K562 (cell line): ENCODE results near the gene YBEY. TPM values are rescaled to one million over a fixed set of nuclear protein-coding genes. Genes with fewer than 3 reads are reported as not detected.

ENCODE experiments used
- ATAC-seq: fragments of 200-7000 bp; cut with Tn5 transposase; 3 replicates; pipeline ENCODE4 v1.9.1; 2020; ENCODE audit warnings: moderate library complexity
- BruUV-seq: library from RNA; stranded (reverse); fragments of 400-500 nt; replicated peaks from 2 replicates; lab custom pipeline; 2021; lab: Mats Ljungman, UMichigan
- CTCF ChIA-PET: fragments of 300-600 bp; formaldehyde crosslinking; extraction: SDS; loops from one replicate; lab custom pipeline; 2021; ENCODE audit warnings: low intra/inter-chr PET ratio; lab: Yijun Ruan, JAX
- POLR2A ChIA-PET: fragments of 300-600, 350-650 bp; sonication (Branson Sonifier 250); formaldehyde crosslinking; extraction: SDS; loops from one replicate; lab custom pipeline; 2021; ENCODE audit warnings: antibody characterized with exemption, inconsistent platforms; lab: Yijun Ruan, JAX
- DNase-seq, 4 experiments: peaks; one replicate each; pipeline versions ENCODE4 v3.0.0 to v3.0.0-alpha.2; 2011 to 2018; ENCODE audit warnings: low spot score in 3 of 4, mixed read lengths in 3 of 4; ENCODE audit errors: extremely low read depth in 1 of 4
- FAIRE-seq: peaks from 2 replicates; lab custom pipeline; 2011; peaks lifted over from hg19 to GRCh38; lab: Jason Lieb, UNC
- H2AFZ ChIP-seq: 2 replicates; pipeline ENCODE4 v1.6.0; 2011; ENCODE audit warnings: low read depth, low read length, control low read depth, inconsistent platforms
- H3K27ac ChIP-seq: fragments of 200-600 bp; 3 replicates; pipeline ENCODE4 v1.8.0; 2011; ENCODE audit warnings: low read depth, mild to moderate bottlenecking, control low read depth, inconsistent platforms, low read length, moderate library complexity, mixed read lengths; ENCODE audit errors: extremely low read depth
- H3K27me3 ChIP-seq, 2 experiments: fragments of 300-600 bp in 1 of 2; 2 replicates in 1 of 2; 3 replicates in 1 of 2; pipeline versions ENCODE4 v1.6.0 to v1.8.0; 2011; ENCODE audit warnings: inconsistent platforms in 2 of 2, low read length in 2 of 2, mild to moderate bottlenecking in 1 of 2, mixed read lengths in 1 of 2, moderate library complexity in 1 of 2; ENCODE audit not compliant: control insufficient read depth in 2 of 2, insufficient read depth in 2 of 2
- H3K36me3 ChIP-seq: fragments of 300-600 bp; 3 replicates; pipeline ENCODE4 v1.8.0; 2011; ENCODE audit warnings: mild to moderate bottlenecking, low read length, inconsistent platforms; ENCODE audit not compliant: control insufficient read depth, insufficient read depth
- H3K4me1 ChIP-seq, 2 experiments: fragments of 200-600 bp in 1 of 2; replicated peaks in 1 of 2; 2 replicates in 1 of 2; 3 replicates in 1 of 2; pipeline versions ENCODE4 v1.5.1 to v1.8.0; 2011; ENCODE audit warnings: inconsistent platforms in 2 of 2, low read length in 2 of 2, mild to moderate bottlenecking in 1 of 2, mixed read lengths in 1 of 2, moderate library complexity in 1 of 2; ENCODE audit not compliant: control insufficient read depth in 2 of 2, insufficient read depth in 2 of 2
- H3K4me2 ChIP-seq: 2 replicates; pipeline ENCODE4 v1.6.1; 2011; ENCODE audit warnings: low read length, control low read depth, inconsistent platforms, mixed read lengths; ENCODE audit not compliant: insufficient read depth
- H3K4me3 ChIP-seq: fragments of 200-600 bp; sonication (generic), shearing (Covaris generic); 2 replicates; pipeline ENCODE4 v1.5.1; 2016; ENCODE audit warnings: control low read depth, inconsistent platforms
- H3K79me2 ChIP-seq: fragments of 200-600 bp; 3 replicates; pipeline ENCODE4 v1.8.0; 2011; ENCODE audit warnings: low read length, inconsistent platforms; ENCODE audit not compliant: control insufficient read depth, insufficient read depth
- H3K9ac ChIP-seq, 2 experiments: 2 replicates each; pipeline versions ENCODE4 v1.6.0 to v1.6.1; 2011; ENCODE audit warnings: low read depth in 2 of 2, low read length in 2 of 2, control low read depth in 1 of 2, inconsistent platforms in 1 of 2, mild to moderate bottlenecking in 1 of 2, mixed read lengths in 1 of 2; ENCODE audit not compliant: insufficient read depth in 1 of 2
- H3K9me1 ChIP-seq: one replicate; pipeline ENCODE4 v1.6.0; 2011; ENCODE audit warnings: inconsistent platforms, mild to moderate bottlenecking, low read length, moderate library complexity; ENCODE audit not compliant: control insufficient read depth, insufficient read depth
- H3K9me3 ChIP-seq: replicated peaks from 2 replicates; pipeline ENCODE4 v1.5.1; 2011; ENCODE audit warnings: low read depth, low read length, inconsistent platforms; ENCODE audit not compliant: control insufficient read depth, insufficient read depth
- H4K20me1 ChIP-seq: replicated peaks from 2 replicates; pipeline ENCODE4 v1.6.1; 2011; ENCODE audit warnings: low read length, inconsistent platforms, mixed read lengths; ENCODE audit not compliant: control insufficient read depth, insufficient read depth
- CREB5 ChIP-seq: fragments of 250-450 bp; sonication (Bioruptor Pico); IDR thresholded peaks from 2 replicates; pipeline ENCODE4 v1.5.0; 2020; ENCODE audit warnings: mild to moderate bottlenecking
- GMEB1 ChIP-seq: fragments of 250-450 bp; sonication (Bioruptor Pico); IDR thresholded peaks from 2 replicates; pipeline ENCODE4 v1.4.0; 2020; ENCODE audit warnings: mild to moderate bottlenecking
- HINFP ChIP-seq: fragments of 450-650 bp; conservative IDR thresholded peaks from 2 replicates; pipeline ENCODE4 v1.6.1; 2016; ENCODE audit warnings: missing genetic modification characterization, low read depth, mild to moderate bottlenecking, control low read depth, missing compliant biosample characterization
- TAF15 ChIP-seq: fragments of 200-400 bp; formaldehyde crosslinking; IDR thresholded peaks from 2 replicates; pipeline ENCODE4 v1.6.1; 2017; ENCODE audit warnings: mild to moderate bottlenecking, low read depth, low read length, moderate library complexity
- ZNF318 ChIP-seq, 2 experiments: fragments of 450-650 bp; IDR thresholded peaks; 2 replicates each; pipeline ENCODE4 v1.6.1; 2016; ENCODE audit warnings: mild to moderate bottlenecking in 2 of 2, borderline replicate concordance in 1 of 2, low read depth in 1 of 2, moderate library complexity in 1 of 2
- ZNF764 ChIP-seq: fragments of 250-450 bp; sonication (Bioruptor Pico); IDR thresholded peaks from 2 replicates; pipeline ENCODE4 v1.4.0; 2020; ENCODE audit warnings: low read depth, mild to moderate bottlenecking, moderate library complexity
- WGBS: fragments of 100-300 bp; shearing (Covaris generic); methylation state at CpG from one replicate; pipeline ENCODE4 v1.1.6; 2016; ENCODE audit warnings: low coverage, mixed read lengths; ENCODE audit not compliant: insufficient coverage; ENCODE audit errors: missing lambda C conversion rate; 5-methylcytosine and 5-hydroxymethylcytosine counted together
- in situ Hi-C: fragments of 300-500 bp; cut with MboI; formaldehyde crosslinking; loops from 4 replicates; pipeline ENCODE4 v1.15.0; 2018; ENCODE audit warnings: inconsistent platforms, mixed read lengths
- intact Hi-C: fragments of 100-400 bp; cut with micrococcal nuclease; formaldehyde crosslinking; loops from 2 replicates; pipeline ENCODE4 v1.14.2; 2022
- polyA plus RNA-seq, 8 experiments: library from polyadenylated mRNA; depleted of rRNA in 4 of 8; stranded (reverse) in 5 of 8; unstranded in 3 of 8; fragments of >200 nt; fragmentation: Nextera tagmentation in 2 of 8; fragmentation: Illumina TruSeq in 1 of 8; extraction: Ambion mirVana in 2 of 8; extraction: Trizol in 1 of 8; gene quantifications; 2 replicates each; pipeline versions ENCODE4 v1.2.1 to v1.2.3, GENCODE V29; 2011 to 2014; ENCODE audit warnings: inconsistent platforms in 1 of 8, missing spikeins in 1 of 8
- total RNA-seq, 7 experiments: library from RNA; depleted of rRNA in 6 of 7; stranded (reverse); fragments of >200 nt in 6 of 7; fragmentation: Illumina TruSeq in 2 of 7; extraction: Trizol in 2 of 7; gene quantifications; 2 replicates each; pipeline versions ENCODE4 v1.2.1 to v1.2.3, GENCODE V29; 2011 to 2021; ENCODE audit warnings: low replicate concordance in 1 of 7

Gene YBEY
- total and polyA plus RNA-seq, 9 of the 15 experiments (the other 6 are each of a cell fraction or from before 2014, with no cell fraction given) = 6.4 to 28.0 (median 12.4) TPM

- Histone ChIP-seq H3K9me3 (no peaks in the 10 kb centered on the region), H3K4me3 (no peak overlapping the region), H4K20me1 (no peaks in the 10 kb centered on the region), H3K27ac (no peak overlapping the region), H3K9me1 (no peaks in the 10 kb centered on the region), H3K9ac (no peak overlapping the region), H2AFZ (no peak overlapping the region), H3K4me2 (no peak overlapping the region), H3K36me3 (peaks cover 41% of the 10 kb centered on the region; the same call in 2 of the 3 replicates), H3K79me2 (no peaks in the 10 kb centered on the region), H3K27me3 (no peaks in the 10 kb centered on the region), H3K4me1 (peaks cover 11 to 38% of the 10 kb centered on the region in 2 experiments)
- FAIRE-seq = no peak
- WGBS = 88% methylated on average over 9 of the region's 9 CpGs
- ChIA-PET POLR2A (interaction anchor here (0.6 kb wide), 1 partner anchor 159 kb away, joined by 3 read pairs; no protein-coding TSS in a partner anchor), CTCF (no interaction called here)
- BruUV-seq = no TSS peak
- DNase-seq = no peak
- intact Hi-C loops = no loop called here
- in situ Hi-C loops = no loop called here
- ATAC-seq = no peak
- TF ChIP-seq ZNF318 (IDR thresholded peaks at IDR 0.05; ENCODE audit: borderline replicate concordance in 1 of 2, low read depth in 1 of 2) (no peak), CREB5 (no peak), HINFP (tag) (no peak), ZNF764 (CRISPR knock-in tag) (no peak), TAF15 (no peak), GMEB1 (CRISPR knock-in tag) (no peak)
These were observed 13.0 kb downstream of the YBEY start for GRCh38 chr21:46299167-46299566.
